GM19468 (cell line): Measurements from ENCODE around the gene WDR33.
A peak's percentile ranks its signal among the peaks of the same experiment; 100 is the strongest.

Source experiments
- ATAC-seq: cut with Tn5 transposase; IDR thresholded peaks from one replicate; pipeline ENCODE4 v1.9.1; 2021; ENCODE audit warnings: mild to moderate bottlenecking, moderate library complexity, moderate number of reproducible peaks; ENCODE audit not compliant: unreplicated experiment; ENCODE audit errors: extremely low read depth

The WDR33 gene

GRCh38 chr2:127701193-127701650, 109.7 kb downstream of the WDR33 start, which contains the start of gene SFT2D3:
Gene SFT2D3 (plus strand): TSS chr2:127701497. CDS start chr2:127701529, 32 bp downstream.
- ATAC-seq: peak; percentile 63

- ATAC-seq: peak; percentile 56
These were observed 110.3 kb downstream of the WDR33 start for GRCh38 chr2:127700527-127701192.

- ATAC-seq: no peak
These were observed 112.2 kb downstream of the WDR33 start for GRCh38 chr2:127698553-127699355.

- ATAC-seq: no peak
These were observed 113.3 kb downstream of the WDR33 start for GRCh38 chr2:127697482-127698180.

- ATAC-seq: no peak
These were observed 115.2 kb downstream of the WDR33 start for GRCh38 chr2:127695491-127696472.

- ATAC-seq: no peak
These were observed 116.0 kb downstream of the WDR33 start for GRCh38 chr2:127694986-127695385.

- no peak for ATAC-seq
These were observed 120.3 kb downstream of the WDR33 start for GRCh38 chr2:127690696-127691095.

GRCh38 chr2:127688405-127688804, 122.6 kb downstream of the WDR33 start:
- ATAC-seq: no peak

- no peak for ATAC-seq
These were observed 125.4 kb downstream of the WDR33 start for GRCh38 chr2:127685410-127686080.

GRCh38 chr2:127683757-127684156, 127.2 kb downstream of the WDR33 start:
- ATAC-seq: no peak

- ATAC-seq: no peak
These were observed 127.9 kb downstream of the WDR33 start for GRCh38 chr2:127683056-127683455.

GRCh38 chr2:127681976-127682857, 128.8 kb downstream of the WDR33 start:
- ATAC-seq: no peak

GRCh38 chr2:127681288-127681804, 129.6 kb downstream of the WDR33 start:
- no peak for ATAC-seq

- ATAC-seq: no peak
These were observed 130.2 kb downstream of the WDR33 start for GRCh38 chr2:127680706-127681287.

GRCh38 chr2:127679680-127680361, 131.2 kb downstream of the WDR33 start:
- no peak for ATAC-seq

- ATAC-seq: no peak
These were observed 132.0 kb downstream of the WDR33 start for GRCh38 chr2:127678991-127679390.

GRCh38 chr2:127678531-127678930, 132.4 kb downstream of the WDR33 start:
- ATAC-seq: no peak
